Thyroid gland (tissue), 4 donors: ENCODE results near the gene CDH4. TPM values are rescaled to one million over a fixed set of nuclear protein-coding genes. Genes with fewer than 3 reads are reported as not detected.

Source experiments
- DNase-seq, 2 donors: peaks; one replicate each; pipeline ENCODE4 v3.0.0-alpha.2; 2019
- H3K27ac ChIP-seq, 3 donors: fragments of 200-600 bp; sonication (generic); 1 replicate in 2 of 3; 2 replicates in 1 of 3; pipeline ENCODE4 v1.5.1; 2016 to 2019; ENCODE audit warnings: mild to moderate bottlenecking in 1 of 3, moderate library complexity in 1 of 3
- H3K27me3 ChIP-seq: fragments of 200-600 bp; sonication (generic); one replicate; pipeline ENCODE4 v1.5.1; 2019
- H3K36me3 ChIP-seq, 2 donors: fragments of 200-600 bp; sonication (generic); one replicate each; pipeline ENCODE4 v1.5.1; 2016 to 2019
- H3K4me1 ChIP-seq, 2 donors: fragments of 200-600 bp; sonication (generic); one replicate each; pipeline ENCODE4 v1.5.1; 2017 to 2019
- H3K4me3 ChIP-seq, 3 donors: fragments of 200-600 bp; sonication (generic); replicated peaks in 1 of 3; 1 replicate in 2 of 3; 2 replicates in 1 of 3; pipeline ENCODE4 v1.5.1; 2016; ENCODE audit warnings: mild to moderate bottlenecking in 1 of 3
- H3K9me3 ChIP-seq: fragments of 200-600 bp; sonication (generic); one replicate; pipeline ENCODE4 v1.5.1; 2017
- CTCF ChIP-seq, 6 experiments: fragments of 200-600 bp in 3 of 6; fragments of 450-650 bp in 3 of 6; sonication (generic) in 3 of 6; IDR thresholded peaks; one replicate each; pipeline ENCODE4 v1.5.1; 2016 to 2019; ENCODE audit warnings: antibody characterized with exemption in 6 of 6, mild to moderate bottlenecking in 2 of 6, inconsistent platforms in 1 of 6, moderate library complexity in 1 of 6
- POLR2A ChIP-seq, 2 donors: fragments of 450-650 bp; IDR thresholded peaks; one replicate each; pipeline ENCODE4 v1.6.1; 2017; ENCODE audit warnings: antibody characterized with exemption in 2 of 2, mild to moderate bottlenecking in 2 of 2, moderate library complexity in 1 of 2
- WGBS, 2 donors: methylation state at CpG; one replicate each; pipeline ENCODE4 v1.1.5; 2017; 5-methylcytosine and 5-hydroxymethylcytosine counted together
- intact Hi-C: fragments of 100-400 bp; cut with DNase I; formaldehyde crosslinking; loops from one replicate; pipeline ENCODE4 v1.15.1; 2023
- total RNA-seq, 4 donors: library from RNA; depleted of rRNA; stranded (reverse); fragments of >200 nt; gene quantifications; one replicate each; pipeline ENCODE4 v1.2.3, GENCODE V29; 2016

CDH4 gene
- total RNA-seq, 4 donors from 2014 or later: 0.22 to 0.29 (median 0.29) TPM; not detected in 1

GRCh38 chr20:61435184-61435822 is 183.2 kb downstream of the CDH4 start:
- DNase-seq: no peak
- H3K27me3 ChIP-seq: no peaks in the 10 kb centered on the region
- intact Hi-C loops: no loop called here
- H3K4me1 ChIP-seq: no peaks in the 10 kb centered on the region
- H3K9me3 ChIP-seq: no peaks in the 10 kb centered on the region
- 71 to 82% methylated on average over 12 to 14 of the region's 15 CpGs for WGBS, 2 donors
- no peak overlapping the region for H3K4me3 ChIP-seq
- no peak for TF ChIP-seq CTCF (IDR thresholded peaks at IDR 0.05)
- no peak for TF ChIP-seq POLR2A (IDR thresholded peaks at IDR 0.05)
- H3K36me3 ChIP-seq: no peaks in the 10 kb centered on the region
- H3K27ac ChIP-seq: no peak overlapping the region

- no peaks in the 10 kb centered on the region for H3K9me3 ChIP-seq
- H3K27ac ChIP-seq: no peak overlapping the region
- WGBS, 2 donors: 80 to 88% methylated on average over 3 of the region's 3 CpGs
- no peak for TF ChIP-seq CTCF (IDR thresholded peaks at IDR 0.05)
- TF ChIP-seq POLR2A (IDR thresholded peaks at IDR 0.05): no peak
- H3K27me3 ChIP-seq: no peaks in the 10 kb centered on the region
- no peaks in the 10 kb centered on the region for H3K4me1 ChIP-seq
- H3K4me3 ChIP-seq: no peak overlapping the region
- H3K36me3 ChIP-seq: no peaks in the 10 kb centered on the region
- no peak for DNase-seq
- intact Hi-C loops: no loop called here
Observed at GRCh38 chr20:61435823-61436220, 183.8 kb downstream of the CDH4 start.

GRCh38 chr20:61436283-61436666 is 184.2 kb downstream of the CDH4 start:
- H3K36me3 ChIP-seq: no peaks in the 10 kb centered on the region
- no peak overlapping the region for H3K27ac ChIP-seq
- no peak overlapping the region for H3K4me3 ChIP-seq
- intact Hi-C loops: no loop called here
- no peak for DNase-seq
- H3K4me1 ChIP-seq: no peaks in the 10 kb centered on the region
- H3K9me3 ChIP-seq: no peaks in the 10 kb centered on the region
- WGBS, 2 donors: 37 to 71% methylated on average over 2 of the region's 2 CpGs
- H3K27me3 ChIP-seq: no peaks in the 10 kb centered on the region
- no peak for TF ChIP-seq POLR2A (IDR thresholded peaks at IDR 0.05)
- no peak for TF ChIP-seq CTCF (IDR thresholded peaks at IDR 0.05)

GRCh38 chr20:61436667-61437279 is 184.7 kb downstream of the CDH4 start:
- 39 to 46% methylated on average over 8 of the region's 8 CpGs for WGBS, 2 donors
- no peak for TF ChIP-seq POLR2A (IDR thresholded peaks at IDR 0.05)
- no peak for TF ChIP-seq CTCF (IDR thresholded peaks at IDR 0.05)
- no peak overlapping the region for H3K4me3 ChIP-seq
- no peak for DNase-seq
- intact Hi-C loops: no loop called here
- H3K9me3 ChIP-seq: no peaks in the 10 kb centered on the region
- no peaks in the 10 kb centered on the region for H3K27me3 ChIP-seq
- H3K36me3 ChIP-seq: no peaks in the 10 kb centered on the region
- H3K27ac ChIP-seq: no peak overlapping the region
- no peaks in the 10 kb centered on the region for H3K4me1 ChIP-seq
